HG03097 (cell line): ENCODE data around the gene FGFR2.

Experiments
- ATAC-seq: cut with Tn5 transposase; IDR thresholded peaks from one replicate; pipeline ENCODE4 v1.9.1; 2021; ENCODE audit not compliant: unreplicated experiment, low FRiP score

The FGFR2 gene

DNA sequence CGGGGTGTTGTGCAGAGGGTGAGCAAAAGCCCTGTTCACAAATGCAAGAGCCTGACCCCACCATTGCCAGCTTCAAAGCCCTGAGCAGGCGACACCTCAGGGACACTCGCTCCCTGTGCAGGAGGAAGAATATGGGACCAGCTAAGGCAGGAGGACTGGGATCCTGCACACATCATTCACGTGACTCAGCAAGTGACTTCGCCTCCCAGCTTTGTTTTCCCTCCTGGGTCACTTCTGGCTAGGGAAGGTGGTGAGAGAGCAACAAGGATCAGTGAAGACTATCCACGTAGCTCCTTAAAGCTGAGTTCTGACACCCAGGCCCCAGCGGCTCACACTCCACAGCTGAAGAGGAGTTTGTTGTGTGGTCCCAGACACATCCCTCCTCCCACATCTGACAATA lies 164.3 kb downstream of the FGFR2 start:
- ATAC-seq = no peak

DNA sequence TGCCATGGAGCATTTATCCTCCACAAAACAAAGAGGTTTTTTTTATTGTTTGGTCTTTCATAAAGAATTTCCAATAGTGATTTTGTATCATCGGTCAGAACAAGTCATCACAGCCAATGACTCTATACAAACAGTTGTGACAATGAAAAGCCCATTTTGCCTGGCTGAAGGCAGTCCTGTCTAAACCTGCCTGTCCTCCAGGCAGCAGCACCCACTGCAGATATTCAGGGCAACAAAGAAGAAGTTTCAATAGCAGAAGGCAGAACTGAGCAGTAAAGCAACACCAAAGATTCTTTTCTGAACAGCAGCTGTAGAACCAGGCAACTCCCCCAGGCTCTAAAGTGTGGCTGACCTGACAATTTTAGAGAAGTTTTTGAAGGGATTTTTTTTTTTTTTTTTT lies 169.4 kb downstream of the FGFR2 start:
- ATAC-seq = no peak
